ENCODE measurements around the gene C1orf105. TPM values are rescaled to one million over a fixed set of nuclear protein-coding genes. Genes with fewer than 3 reads are reported as not detected.

Gene C1orf105, protein sequence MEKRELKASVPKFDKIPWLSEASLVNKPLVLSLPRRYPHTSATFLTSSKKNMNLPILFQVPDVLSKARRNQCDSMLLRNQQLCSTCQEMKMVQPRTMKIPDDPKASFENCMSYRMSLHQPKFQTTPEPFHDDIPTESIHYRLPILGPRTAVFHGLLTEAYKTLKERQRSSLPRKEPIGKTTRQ
- not detected in 2 replicates for total RNA-seq

GRCh38 chr1:172420385-172420784 is at the start of gene C1orf105:
Gene C1orf105 (plus strand): TSS chr1:172420685. CDS start chr1:172420886, 201 bp downstream.

DNA sequence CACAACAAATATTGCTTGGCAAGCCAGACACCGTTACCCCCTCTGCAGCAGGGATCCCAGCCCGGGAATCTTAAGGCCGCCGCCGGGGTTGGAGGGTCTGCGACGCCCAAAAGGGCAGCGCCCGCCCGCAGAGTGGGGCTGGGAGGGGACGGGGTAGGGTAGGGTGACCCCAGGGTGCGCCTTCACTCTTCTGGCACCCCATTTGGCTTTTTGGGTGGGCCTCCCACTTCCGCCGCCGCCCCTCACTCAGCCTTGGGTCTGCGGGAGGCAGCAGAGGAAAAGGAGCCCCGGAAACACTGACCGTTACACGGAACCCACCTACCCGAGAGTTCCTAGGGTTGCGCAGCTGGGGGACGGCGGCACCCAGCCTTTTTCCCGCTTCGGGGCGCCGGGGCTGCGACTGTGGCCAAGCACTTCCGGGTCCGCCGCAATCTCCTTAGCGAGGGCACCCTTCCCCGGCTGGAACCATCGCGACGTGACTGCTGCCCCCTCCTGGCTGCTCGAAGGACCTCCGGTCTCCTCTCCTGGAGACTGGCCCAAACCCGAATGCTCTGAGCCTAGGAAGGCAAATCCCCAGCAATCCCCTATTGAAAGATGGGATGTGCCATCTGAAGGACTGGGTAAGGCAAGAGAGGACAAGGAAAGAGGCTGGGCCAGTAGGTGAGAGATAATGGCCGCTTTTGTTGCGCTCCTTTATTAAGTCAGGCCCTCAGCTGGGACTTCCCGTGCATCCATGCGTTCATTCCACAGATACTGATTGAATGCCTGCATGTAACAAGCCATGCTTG is 23.4 kb downstream of the C1orf105 start, which contains the start of gene PIGC:
TSS of gene PIGC (minus strand) at position 404 of the 788 bp plus-strand sequence. CDS start 1,447 bp downstream, outside the sequence.

Other genes with a start within 250 kb of the C1orf105 start
- gene PIGC, start 23.4 kb downstream of the C1orf105 start, total RNA-seq: 12.0 and 15.5 TPM in 2 replicates
- gene SUCO, start 112.5 kb downstream of the C1orf105 start, total RNA-seq: 16.0 and 20.3 TPM in 2 replicates
- gene FASLG, start 238.4 kb downstream of the C1orf105 start, total RNA-seq: not detected in 2 replicates

Measured in cardiac ventricle fibroblast (primary cell).